C4-2B (cell line): ENCODE measurements around the gene FAM210A.

Experiments
- CTCF ChIP-seq: fragments of 450-650 bp; conservative IDR thresholded peaks from 2 replicates; pipeline ENCODE4 v1.5.1; 2017; ENCODE audit warnings: mild to moderate bottlenecking
- ZFX ChIP-seq: fragments of 450-650 bp; IDR thresholded peaks from 2 replicates; pipeline ENCODE4 v1.6.1; 2017

- TF ChIP-seq CTCF (no peak), ZFX (no peak)
Observed at GRCh38 chr18:13745696-13746095, 19.3 kb upstream of the FAM210A start.
